RWPE1 (cell line): ENCODE measurements around the gene B3GALT4.

Experiments used
- CTCF ChIA-PET: fragments of 350-600 bp; sonication (Branson Sonifier 250); formaldehyde crosslinking; extraction: SDS; loops from one replicate; lab custom pipeline; 2021; lab: Yijun Ruan, JAX
- POLR2A ChIA-PET: fragments of 400-600 bp; formaldehyde crosslinking; extraction: SDS; loops from one replicate; lab custom pipeline; 2020; ENCODE audit warnings: antibody characterized with exemption; ENCODE audit not compliant: low non-redundant PET; lab: Yijun Ruan, JAX
- DNase-seq: peaks from one replicate; pipeline ENCODE4 v3.0.0; 2012; ENCODE audit warnings: low spot score
- H3K27ac ChIP-seq: fragments of 450-650 bp; 2 replicates; pipeline ENCODE4 v1.5.1; 2017
- TF ChIP-seq, protein P1 (sequence below): fragments of 450-650 bp; conservative IDR thresholded peaks from 2 replicates; pipeline ENCODE4 v1.5.1; 2017; ENCODE audit warnings: low read depth, mild to moderate bottlenecking

Gene B3GALT4

GRCh38 chr6:33314515-33314942, 37.6 kb downstream of the B3GALT4 start:
- DNase-seq = peak; percentile 57
- peak overlapping the region; percentile 95 for H3K27ac ChIP-seq
- TF ChIP-seq, protein P1, sequence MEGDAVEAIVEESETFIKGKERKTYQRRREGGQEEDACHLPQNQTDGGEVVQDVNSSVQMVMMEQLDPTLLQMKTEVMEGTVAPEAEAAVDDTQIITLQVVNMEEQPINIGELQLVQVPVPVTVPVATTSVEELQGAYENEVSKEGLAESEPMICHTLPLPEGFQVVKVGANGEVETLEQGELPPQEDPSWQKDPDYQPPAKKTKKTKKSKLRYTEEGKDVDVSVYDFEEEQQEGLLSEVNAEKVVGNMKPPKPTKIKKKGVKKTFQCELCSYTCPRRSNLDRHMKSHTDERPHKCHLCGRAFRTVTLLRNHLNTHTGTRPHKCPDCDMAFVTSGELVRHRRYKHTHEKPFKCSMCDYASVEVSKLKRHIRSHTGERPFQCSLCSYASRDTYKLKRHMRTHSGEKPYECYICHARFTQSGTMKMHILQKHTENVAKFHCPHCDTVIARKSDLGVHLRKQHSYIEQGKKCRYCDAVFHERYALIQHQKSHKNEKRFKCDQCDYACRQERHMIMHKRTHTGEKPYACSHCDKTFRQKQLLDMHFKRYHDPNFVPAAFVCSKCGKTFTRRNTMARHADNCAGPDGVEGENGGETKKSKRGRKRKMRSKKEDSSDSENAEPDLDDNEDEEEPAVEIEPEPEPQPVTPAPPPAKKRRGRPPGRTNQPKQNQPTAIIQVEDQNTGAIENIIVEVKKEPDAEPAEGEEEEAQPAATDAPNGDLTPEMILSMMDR = no peak
- ChIA-PET POLR2A (no interaction called here), CTCF (interaction anchor here (0.6 to 0.7 kb wide), 2 partner anchors 112 to 457 kb away, joined by 3 read pairs; no protein-coding TSS in a partner anchor)

DNA sequence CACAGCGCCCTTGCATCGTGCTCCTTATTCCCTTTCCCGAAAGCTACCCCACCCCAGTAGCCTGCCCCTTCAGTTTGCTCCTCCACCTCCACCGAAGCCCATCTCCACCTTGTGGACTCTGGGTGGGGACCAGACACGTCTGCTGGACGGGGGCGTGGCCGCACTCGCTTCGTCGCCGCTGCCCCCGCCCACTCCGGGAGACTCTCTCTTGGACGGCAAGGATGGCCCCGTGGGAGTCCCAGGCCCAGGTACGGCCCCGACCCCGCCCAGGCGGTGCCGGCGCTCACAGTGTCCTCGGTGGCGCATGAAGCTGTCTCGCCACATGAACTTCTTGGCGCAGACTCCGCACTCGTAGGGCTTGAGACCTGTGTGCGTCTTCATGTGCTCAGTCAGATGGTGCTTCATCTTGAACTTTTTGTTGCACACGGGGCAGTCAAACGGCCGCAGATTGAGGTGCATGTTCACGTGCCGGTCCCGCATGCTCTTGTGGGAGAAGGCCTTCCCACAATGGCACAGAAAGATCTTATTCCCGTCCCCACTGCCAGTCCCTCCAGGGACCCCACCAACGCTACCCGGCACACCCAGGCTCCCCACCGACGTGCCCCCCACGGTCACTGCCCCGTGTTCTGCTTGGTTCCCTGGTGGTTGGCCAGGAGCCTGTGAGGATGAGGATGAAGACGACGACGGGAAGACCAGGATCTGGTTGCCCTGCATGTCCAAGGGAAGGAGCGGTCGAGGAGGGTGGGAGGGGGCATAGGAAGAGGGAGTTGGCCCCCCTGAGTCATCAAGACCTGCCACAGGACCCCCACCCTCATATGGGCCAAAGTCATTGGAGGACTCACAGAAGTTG, 38.2 kb downstream of the B3GALT4 start:
- peak overlapping the region; percentile 95 for H3K27ac ChIP-seq
- TF ChIP-seq, protein P1 = no peak
- no peak for DNase-seq
- ChIA-PET CTCF (interaction anchor here (0.6 to 0.9 kb wide), 3 partner anchors 11 to 456 kb away, joined by 3 read pairs; no protein-coding TSS in a partner anchor), POLR2A (no interaction called here)

GRCh38 chr6:33315793-33316602, 39.1 kb downstream of the B3GALT4 start:
- POLR2A ChIA-PET = no interaction called here
- H3K27ac ChIP-seq = peak overlapping the region; percentile 95
- no peak for DNase-seq
- CTCF ChIA-PET = interaction anchor here (0.7 to 1.5 kb wide), 3 partner anchors 12 to 523 kb away, joined by 3 to 5 read pairs (median 3); no protein-coding TSS in a partner anchor
- TF ChIP-seq, protein P1 = no peak

DNA sequence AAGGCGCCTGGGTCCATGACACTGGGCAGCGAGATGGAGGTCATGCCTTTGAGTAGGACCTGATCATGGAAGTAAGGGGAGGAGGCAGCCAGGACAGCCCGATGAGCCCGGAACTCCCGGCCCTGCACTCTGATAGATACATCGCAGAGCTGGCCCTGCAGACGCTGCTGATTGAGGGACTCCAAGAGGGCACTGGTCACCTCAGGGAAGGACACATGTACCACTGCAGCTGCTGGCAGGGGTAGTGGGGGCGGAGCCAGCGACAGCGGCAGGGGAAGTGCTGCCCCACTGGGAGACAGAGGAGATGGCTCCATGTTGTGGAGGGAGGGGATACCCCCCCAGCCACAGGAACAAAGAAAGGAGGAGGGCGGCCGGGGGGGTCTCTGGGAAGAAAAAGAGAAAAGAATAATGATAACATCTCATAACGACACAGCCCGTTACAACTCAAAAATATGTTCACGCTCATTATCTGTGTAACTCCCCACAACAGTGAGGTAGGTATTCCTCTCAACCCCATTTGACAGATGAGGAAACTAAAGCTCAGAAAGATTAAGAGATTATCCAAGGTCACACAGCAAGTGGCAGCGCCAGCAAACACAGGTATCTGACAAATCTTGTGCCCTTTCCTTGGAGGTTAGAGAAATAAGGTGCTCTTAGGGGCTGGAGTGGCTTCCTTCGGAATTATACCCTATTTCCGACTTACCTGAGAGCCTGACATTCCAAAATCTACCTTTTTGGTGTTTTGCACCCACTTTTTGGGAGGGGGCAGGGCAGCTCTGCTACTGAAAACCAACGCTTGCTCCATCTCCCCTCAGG, 39.9 kb downstream of the B3GALT4 start:
- TF ChIP-seq, protein P1 = no peak
- no peak for DNase-seq
- POLR2A ChIA-PET = no interaction called here
- CTCF ChIA-PET = interaction anchor here (0.5 to 1.5 kb wide), 4 partner anchors 12 to 522 kb away, joined by 3 to 5 read pairs (median 3); no protein-coding TSS in a partner anchor
- H3K27ac ChIP-seq = peak overlapping the region; percentile 95

GRCh38 chr6:33317419-33317668, 40.4 kb downstream of the B3GALT4 start:
- CTCF ChIA-PET = interaction anchor here (0.5 to 1.5 kb wide), 3 partner anchors 18 to 20 kb away, joined by 3 to 5 read pairs (median 3); no protein-coding TSS in a partner anchor
- TF ChIP-seq, protein P1 = no peak
- POLR2A ChIA-PET = interaction anchor here (0.5 to 0.8 kb wide), 2 partner anchors 28 to 346 kb away, joined by 3 to 5 read pairs; partner anchors contain the start of genes PFDN6 and WDR46
- DNase-seq = peak; percentile 80
- peak overlapping the region; percentile 95 for H3K27ac ChIP-seq
